Bronchial epithelial cell (primary cell): Measurements from ENCODE around the gene UBAC2. TPM values are rescaled to one million over a fixed set of nuclear protein-coding genes. Genes with fewer than 3 reads are reported as not detected.
A peak's percentile ranks its signal among the peaks of the same experiment; 100 is the strongest.

Experiments used
- DNase-seq: peaks from one replicate; pipeline ENCODE4 v3.0.0-alpha.2; 2010; ENCODE audit warnings: low read depth
- FAIRE-seq: peaks from 2 replicates; lab custom pipeline; 2011; peaks lifted over from hg19 to GRCh38; lab: Jason Lieb, UNC
- H3K27me3 ChIP-seq: 2 replicates; pipeline ENCODE4 v1.5.1; 2011; ENCODE audit warnings: low read length; ENCODE audit not compliant: control insufficient read depth, insufficient read depth
- H3K36me3 ChIP-seq: 2 replicates; pipeline ENCODE4 v1.5.1; 2011; ENCODE audit warnings: low read length; ENCODE audit not compliant: control insufficient read depth, insufficient read depth
- H3K4me3 ChIP-seq: 2 replicates; pipeline ENCODE4 v1.5.1; 2011; ENCODE audit warnings: mild to moderate bottlenecking, low read depth, low read length, control low read depth
- total RNA-seq: library from RNA; depleted of rRNA; stranded (reverse); fragments of >200 nt; gene quantifications from 2 replicates; pipeline ENCODE4 v1.2.1, GENCODE V29; 2014
- TF ChIP-seq, protein P1 (sequence below): IDR thresholded peaks from 2 replicates; pipeline ENCODE4 v1.5.1; 2011; ENCODE audit warnings: mild to moderate bottlenecking, moderate library complexity, low read length, control low read depth, inconsistent platforms; ENCODE audit not compliant: insufficient read depth, severe bottlenecking

The UBAC2 gene, protein sequence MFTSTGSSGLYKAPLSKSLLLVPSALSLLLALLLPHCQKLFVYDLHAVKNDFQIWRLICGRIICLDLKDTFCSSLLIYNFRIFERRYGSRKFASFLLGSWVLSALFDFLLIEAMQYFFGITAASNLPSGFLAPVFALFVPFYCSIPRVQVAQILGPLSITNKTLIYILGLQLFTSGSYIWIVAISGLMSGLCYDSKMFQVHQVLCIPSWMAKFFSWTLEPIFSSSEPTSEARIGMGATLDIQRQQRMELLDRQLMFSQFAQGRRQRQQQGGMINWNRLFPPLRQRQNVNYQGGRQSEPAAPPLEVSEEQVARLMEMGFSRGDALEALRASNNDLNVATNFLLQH
- 38.9 and 40.0 TPM in 2 replicates for total RNA-seq

DNA sequence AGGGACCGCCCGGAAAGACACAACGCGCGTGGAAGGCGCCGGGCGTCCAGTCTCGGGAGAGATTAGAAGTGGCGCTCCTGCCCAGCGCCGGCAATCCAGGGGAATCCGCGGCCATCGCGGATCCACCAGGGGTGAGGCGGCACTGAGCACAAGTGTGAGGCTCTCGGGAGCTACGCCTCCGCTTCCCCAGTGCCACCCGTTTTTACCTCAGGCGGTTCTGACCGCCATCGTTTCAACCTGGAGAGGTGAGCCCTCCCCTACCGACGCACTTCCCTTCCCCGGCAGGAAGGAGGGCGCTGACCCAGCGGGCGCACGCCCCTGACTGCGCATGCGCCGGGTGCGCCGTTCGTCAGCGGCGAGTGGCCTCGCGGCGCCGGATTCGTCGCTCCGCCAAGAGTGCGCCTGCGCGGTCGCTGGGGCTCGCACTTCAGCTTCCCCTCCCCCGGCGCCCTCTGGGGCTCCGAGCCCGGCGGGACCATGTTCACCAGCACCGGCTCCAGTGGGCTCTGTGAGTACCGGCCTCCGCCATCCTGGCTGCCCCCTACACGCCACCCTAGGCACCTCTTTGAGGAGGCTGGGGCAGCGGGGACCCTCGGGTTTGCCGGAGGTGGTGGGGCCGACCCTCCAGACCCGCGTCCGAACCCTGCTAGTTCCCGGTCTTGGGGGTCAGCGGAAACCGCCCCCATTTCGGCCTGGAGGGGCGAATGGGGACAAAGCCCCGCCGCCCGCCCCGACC, at the start of gene UBAC2:
UBAC2 (plus strand) TSS at position 423 of the 736 bp plus-strand sequence; CDS start at position 478, 55 bp downstream.
- Histone ChIP-seq H3K4me3 (peak within 1 kb of the TSS; percentile 63), H3K27me3 (no peaks in the 10 kb centered on the region), H3K36me3 (no peaks in the 10 kb centered on the region)
- TF ChIP-seq, protein P1, sequence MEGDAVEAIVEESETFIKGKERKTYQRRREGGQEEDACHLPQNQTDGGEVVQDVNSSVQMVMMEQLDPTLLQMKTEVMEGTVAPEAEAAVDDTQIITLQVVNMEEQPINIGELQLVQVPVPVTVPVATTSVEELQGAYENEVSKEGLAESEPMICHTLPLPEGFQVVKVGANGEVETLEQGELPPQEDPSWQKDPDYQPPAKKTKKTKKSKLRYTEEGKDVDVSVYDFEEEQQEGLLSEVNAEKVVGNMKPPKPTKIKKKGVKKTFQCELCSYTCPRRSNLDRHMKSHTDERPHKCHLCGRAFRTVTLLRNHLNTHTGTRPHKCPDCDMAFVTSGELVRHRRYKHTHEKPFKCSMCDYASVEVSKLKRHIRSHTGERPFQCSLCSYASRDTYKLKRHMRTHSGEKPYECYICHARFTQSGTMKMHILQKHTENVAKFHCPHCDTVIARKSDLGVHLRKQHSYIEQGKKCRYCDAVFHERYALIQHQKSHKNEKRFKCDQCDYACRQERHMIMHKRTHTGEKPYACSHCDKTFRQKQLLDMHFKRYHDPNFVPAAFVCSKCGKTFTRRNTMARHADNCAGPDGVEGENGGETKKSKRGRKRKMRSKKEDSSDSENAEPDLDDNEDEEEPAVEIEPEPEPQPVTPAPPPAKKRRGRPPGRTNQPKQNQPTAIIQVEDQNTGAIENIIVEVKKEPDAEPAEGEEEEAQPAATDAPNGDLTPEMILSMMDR = peak; percentile 20
- DNase-seq (peak; percentile 89), FAIRE-seq (no peak)

DNA sequence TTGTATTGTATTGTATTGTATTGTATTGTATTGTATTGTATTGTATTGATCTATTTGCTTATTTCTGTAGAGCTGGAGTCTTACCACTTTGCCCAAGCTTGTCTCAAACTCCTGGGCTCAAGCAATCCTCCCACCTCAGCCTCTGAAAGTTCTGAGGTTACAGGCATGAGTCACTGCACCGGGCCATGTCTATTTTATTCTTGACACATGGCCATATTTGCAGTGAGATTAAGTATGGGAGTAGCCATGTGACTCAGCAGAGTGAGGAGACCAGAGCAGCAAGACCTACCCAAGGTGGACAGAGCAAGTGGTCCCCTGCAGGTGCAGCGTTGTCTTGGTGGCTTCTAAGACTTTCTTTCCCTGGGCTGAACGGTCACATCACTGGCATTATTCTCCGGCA, 49.1 kb upstream of the UBAC2 start:
- DNase-seq = peak; percentile 98
- Histone ChIP-seq H3K4me3 (no peak overlapping the region), H3K36me3 (no peaks in the 10 kb centered on the region), H3K27me3 (no peaks in the 10 kb centered on the region)
- peak; percentile 66 for FAIRE-seq
- TF ChIP-seq, protein P1 = no peak

- TF ChIP-seq, protein P1 = no peak
- Histone ChIP-seq H3K36me3 (no peaks in the 10 kb centered on the region), H3K4me3 (no peak overlapping the region), H3K27me3 (no peaks in the 10 kb centered on the region)
- peak; percentile 35 for DNase-seq
- FAIRE-seq = no peak
These were observed 47.4 kb upstream of the UBAC2 start for GRCh38 chr13:99153219-99153618.

DNA sequence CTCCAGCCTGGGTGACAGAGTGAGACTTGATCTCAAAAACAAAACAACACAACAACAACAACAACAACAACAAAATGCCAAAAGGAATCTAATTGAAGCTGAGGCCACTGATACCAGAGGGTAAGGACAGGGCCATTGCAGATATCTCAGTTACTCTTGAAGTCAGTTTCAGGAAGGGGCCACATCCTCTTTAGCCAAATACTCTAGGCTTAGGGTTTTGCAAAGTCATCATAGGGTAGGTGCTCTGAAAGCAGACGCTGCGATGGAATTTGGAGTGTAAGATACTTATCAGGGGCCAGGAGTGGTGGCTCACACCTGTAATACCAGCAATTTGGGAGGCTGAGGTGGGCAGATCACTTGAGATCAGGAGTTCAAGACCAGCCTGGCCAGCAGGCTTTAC, 46.6 kb upstream of the UBAC2 start:
- no peaks in the 10 kb centered on the region for H3K36me3 ChIP-seq
- FAIRE-seq = no peak
- DNase-seq = no peak
- TF ChIP-seq, protein P1 = no peak
- H3K27me3 ChIP-seq = no peaks in the 10 kb centered on the region
- no peak overlapping the region for H3K4me3 ChIP-seq

GRCh38 chr13:99155821-99156220, 44.8 kb upstream of the UBAC2 start:
- DNase-seq (peak; percentile 61), FAIRE-seq (no peak)
- H3K4me3 ChIP-seq = no peak overlapping the region
- TF ChIP-seq, protein P1 = no peak
- no peaks in the 10 kb centered on the region for H3K36me3 ChIP-seq
- H3K27me3 ChIP-seq = no peaks in the 10 kb centered on the region
